HG03460 (cell line): ENCODE results near the gene TCFL5.
"Not testable (repeated sequence)": the region's sequence is repeated elsewhere in the genome, so short reads cannot be mapped to it uniquely, and the experiment has no call there.

Experiments
- ATAC-seq: cut with Tn5 transposase; IDR thresholded peaks from one replicate; pipeline ENCODE4 v1.9.1; 2021; ENCODE audit not compliant: unreplicated experiment

Gene TCFL5

DNA sequence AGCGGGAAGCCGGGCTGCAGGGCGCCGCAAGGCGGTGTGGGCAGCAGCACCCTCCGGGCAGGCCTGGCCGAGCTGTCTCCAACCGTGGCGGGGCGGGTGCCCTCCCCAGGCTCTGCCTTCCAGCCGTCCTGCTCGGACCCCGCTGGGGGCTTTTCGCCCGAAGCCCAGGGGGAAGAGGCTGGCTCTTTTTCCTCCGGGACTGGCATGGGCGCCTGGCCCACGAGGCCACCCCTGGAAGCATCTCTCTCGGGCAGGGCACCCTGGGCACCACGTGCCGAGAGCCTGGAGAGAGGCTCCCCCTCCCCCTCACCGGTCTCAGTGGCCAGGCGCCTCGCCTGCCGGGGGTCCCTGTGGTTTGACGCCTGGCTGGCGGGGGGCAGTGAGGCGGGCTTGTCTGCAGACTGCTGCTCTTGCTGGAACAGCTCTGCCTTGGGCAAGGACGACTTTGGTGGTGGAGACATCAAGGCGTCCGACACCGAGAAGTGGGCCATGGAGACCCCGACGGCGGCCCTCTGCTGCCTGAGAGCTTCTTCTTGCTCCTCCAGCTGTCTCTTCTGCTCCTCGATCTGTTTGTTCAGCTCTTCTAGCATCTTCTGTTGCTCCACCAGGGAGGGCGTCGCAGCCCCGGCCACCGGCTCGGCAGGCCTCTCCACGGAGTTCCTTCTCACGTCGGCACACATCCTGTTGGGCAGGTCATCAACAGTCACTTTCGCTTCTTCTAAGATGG is 19.5 kb upstream of the TCFL5 start:
- ATAC-seq: no peak

DNA sequence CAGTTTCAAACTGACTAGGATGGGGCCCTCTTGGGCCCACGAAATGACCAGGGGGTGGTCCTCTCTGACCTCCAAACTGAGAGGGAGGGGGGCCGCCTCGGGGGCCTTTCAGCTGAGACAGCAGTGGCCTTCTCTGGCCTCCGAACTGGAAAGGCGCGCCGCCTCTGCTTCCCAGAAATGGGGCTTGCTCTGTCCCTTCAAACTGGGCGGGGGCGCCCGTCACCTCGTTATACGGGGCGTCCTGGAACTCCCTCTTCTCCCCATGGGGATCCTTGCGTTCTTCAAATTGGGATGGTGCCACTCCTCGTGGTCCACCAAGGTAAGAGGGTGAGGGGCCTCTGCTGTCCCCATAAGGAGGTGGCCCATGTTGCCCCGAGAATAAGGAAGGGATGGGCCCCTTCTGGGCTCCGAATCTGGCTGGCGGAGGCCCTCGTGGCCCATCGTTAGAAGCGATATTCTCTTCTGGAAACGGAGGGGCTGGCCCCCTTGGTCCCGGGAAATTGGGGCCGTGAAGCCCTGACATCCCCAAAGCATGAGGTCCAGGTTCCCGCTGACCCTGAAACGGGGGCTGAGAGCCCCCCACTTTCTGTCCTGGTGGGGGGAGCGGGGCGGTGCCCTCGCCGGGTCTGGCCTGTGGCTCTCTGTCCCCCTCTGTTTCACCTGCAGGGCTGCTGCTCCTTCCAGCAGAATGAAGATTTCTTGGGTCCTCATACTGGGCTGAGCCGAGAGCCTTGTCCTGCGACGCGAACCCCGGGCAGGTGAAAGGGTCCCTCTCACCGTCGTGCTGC is 18.7 kb upstream of the TCFL5 start:
- no peak for ATAC-seq

DNA sequence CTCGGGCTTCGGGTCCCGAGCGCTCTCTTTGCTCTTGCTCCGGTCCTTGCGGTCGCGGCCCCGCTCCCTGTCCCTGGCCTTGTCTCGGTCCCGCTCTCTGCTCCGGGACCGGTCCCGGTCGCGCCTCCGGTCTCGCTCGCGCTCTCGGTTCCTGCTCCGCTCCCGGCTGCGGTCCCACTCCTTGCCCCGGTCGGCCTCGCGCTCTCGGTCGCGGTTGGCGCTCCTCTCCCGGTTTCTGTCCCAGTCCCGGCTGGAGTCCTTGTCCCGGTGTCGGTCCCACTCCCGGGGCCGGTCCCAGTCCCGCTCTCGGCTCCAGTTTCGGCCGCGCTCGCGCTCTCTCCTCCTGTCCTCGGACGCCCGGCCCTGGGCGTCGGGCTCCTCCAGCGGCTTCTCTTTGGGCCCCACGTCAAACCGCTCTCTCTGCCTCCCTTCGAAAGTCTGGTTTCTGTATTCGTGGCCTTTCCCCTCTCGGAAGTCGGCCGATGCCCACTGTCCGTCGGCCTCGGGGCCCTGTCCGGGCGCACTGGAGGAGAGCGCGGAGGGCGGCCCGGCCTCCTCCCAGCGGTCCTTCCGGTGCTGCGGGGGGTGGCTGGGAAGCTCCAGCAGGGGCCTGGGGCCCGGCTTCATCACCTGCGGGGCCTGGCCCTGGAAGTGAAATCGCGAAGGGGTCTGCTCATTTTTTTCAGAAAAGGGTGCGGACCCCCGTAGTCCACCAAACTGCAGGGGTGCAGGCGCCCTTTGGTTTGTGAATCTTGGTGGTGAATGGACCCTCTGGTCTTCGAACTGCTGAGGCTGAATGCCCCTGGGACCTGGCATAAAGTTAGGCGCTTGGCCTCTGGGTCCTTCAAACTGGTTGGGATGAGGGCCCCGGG is 17.9 kb upstream of the TCFL5 start:
- no peak for ATAC-seq

DNA sequence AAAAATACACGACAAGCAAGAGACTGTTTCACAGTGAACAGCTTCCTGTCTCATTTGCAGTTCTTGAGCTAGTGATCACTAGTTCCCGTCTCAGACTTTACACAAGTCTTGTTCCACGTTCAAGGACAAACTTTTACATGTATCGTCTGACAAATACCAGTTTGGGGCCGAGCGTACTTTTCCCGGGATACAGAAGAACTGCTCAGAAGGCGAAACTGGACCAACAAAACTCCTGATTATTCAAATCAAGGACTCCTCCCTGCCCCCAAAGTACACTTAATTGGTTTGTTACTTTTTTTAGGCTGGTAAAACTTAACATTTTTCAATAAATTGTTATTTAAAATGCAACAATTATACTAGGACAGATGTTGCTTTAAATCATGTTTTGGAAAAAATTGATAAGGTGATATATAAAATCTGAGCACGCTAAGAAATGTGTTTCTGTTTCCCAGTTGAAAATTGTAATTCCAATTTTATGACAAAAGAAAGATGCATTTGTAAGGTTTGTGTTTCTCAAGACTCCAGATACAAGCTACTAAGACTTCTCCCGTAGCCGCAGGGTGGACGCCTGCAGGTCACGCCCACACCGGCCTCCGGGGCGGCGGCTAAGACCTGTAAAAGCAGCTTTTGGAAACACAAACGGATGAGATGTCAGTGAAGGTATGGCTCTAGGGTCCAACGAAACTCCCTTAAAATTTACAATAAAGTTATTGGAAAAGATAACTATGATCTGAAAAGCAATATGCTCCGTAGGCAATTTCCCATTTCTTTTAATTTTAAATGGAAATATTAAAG is 16.8 kb upstream of the TCFL5 start:
- no peak for ATAC-seq

DNA sequence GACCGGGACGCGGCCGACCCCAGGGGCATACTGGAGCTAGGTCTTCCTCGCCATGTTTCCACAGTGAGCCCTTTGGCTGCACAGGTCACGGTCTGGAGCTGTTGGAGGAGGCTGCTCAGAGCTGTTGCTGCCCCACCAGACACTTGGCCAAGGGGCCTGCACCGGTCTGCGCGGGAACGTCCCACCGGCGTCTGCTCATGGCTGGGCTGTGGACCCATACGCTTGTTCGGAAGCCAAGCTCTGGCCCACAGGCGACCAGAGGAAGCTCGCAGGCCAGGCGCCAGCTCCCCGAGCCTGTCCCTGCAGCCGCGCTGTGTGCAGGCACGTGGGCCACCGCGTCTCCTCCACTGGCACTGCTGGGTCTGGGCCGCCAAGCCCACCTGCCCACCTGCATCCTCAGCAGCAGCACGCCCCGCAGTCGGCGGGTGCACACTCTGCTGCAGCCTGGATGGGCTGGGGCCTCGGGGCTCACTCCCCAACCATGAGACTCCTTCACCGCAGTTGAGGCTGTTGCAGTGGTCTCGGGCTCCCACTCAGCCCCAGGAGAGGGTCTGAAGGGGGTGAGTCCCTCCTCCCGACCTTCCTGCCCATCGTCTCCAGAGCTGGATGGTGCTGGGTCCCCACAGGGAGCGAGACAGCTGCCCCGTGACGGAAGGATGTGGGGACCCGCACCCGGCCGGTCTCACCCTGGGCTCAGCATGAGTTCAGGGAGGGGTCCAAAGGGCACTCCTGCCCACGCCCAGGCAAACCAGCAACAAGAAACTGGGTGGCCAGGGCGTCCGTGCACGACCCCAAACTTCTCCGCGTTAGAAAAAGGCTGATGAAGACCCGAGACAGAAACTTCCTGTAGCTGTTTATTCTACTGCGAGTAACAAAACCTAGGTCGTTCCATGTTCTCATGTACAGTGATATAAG is 15.5 kb upstream of the TCFL5 start:
- ATAC-seq: no peak

DNA sequence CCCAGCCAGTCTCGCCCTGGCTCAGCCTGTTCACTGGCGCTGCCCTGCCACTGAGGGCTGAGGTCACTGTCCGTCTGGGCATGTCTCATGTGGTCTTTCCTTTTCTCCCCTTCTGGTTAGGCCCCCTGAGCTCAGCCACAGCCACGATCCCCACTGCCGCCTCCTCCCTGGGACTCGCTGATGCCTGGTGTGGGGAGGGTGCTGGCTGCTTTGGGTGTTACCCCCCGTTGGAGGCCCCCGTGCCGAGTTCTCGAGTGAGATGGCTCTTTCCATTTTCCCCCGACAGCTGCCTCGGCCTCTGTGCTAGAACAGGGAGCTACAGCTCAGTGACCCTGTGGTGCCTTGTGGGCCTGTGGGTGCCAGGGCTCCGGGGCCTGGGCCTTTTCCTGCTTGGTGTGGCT is 14.9 kb upstream of the TCFL5 start:
- ATAC-seq: no peak

DNA sequence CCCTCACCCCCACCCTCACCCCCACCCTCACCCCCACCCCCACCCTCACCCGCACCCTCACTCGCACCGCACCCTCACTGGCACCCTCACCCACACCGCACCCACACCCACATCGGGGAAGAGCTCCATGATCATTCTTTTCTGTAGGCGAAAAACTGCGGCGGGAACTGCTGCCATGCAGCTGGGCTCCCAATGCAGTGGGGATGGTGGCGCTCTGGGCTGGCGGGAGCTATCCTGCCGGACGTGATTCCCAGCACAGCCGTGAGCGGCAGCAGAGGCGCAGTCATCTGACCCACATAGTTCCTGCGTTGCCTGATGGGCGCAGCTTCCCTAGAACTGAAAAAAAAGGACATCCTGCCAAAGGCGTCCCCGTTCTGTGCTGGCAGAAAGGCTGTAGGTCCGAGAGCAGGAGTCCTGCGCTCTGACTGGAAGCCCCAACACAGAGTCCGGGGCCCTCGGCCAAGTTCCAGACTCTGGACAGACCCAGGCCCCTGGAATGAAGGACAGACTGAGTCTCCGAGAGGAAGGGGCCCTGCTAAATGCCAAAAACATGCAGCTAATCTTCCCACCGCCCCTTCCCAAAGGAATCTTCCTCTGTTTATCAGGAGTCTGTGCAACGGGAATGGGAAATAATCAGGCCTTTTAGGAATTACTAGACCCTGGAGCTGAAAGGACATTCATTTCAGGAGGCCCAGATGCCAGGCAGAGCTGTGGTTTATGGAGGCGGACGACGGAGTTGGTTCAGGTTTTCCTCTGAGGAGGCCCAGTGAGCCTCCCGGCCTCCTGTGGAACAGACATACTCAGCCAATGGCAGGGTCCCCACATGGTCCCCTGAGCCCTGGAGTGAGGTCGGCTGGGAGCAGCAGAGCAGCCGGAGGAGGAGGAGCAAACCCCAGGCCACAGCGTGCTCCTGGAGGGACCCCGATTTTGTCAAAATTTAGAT is 14.1 kb upstream of the TCFL5 start:
- no peak for ATAC-seq

DNA sequence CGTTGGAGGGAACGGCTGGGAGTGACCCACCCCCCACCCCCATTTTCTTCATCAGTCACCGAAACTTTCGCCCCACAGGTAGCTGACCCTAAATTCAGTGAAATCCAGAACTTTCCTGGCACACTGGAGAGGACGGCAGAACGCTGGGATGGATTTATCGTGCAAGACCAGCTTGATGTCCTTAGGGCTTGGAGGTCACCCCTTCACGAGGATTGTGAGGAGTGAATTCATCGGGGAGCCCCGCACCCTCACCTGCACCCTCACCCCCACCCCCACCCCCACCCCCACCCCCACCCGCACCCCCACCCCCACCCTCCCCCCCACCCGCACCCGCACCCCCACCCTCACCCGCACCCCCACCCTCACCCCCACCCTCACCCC is 13.3 kb upstream of the TCFL5 start:
- ATAC-seq: no peak

DNA sequence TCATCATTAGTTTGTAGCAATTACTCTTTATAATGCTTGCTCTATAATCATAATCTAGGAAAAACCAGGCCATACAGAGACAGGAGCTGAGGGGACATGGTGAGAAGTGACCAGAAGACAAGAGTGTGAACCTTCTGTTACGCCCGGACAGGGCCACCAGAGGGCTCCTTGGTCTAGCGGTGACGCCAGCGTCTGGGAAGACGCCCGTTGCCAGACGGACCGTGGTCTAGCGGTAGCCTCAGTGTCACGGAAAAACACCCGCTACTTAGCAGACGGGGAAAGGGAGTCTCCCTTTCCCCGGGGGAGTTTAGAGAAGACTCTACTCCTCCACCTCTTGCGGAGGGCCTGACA is 12.0 kb upstream of the TCFL5 start:
- ATAC-seq: not testable (repeated sequence)

DNA sequence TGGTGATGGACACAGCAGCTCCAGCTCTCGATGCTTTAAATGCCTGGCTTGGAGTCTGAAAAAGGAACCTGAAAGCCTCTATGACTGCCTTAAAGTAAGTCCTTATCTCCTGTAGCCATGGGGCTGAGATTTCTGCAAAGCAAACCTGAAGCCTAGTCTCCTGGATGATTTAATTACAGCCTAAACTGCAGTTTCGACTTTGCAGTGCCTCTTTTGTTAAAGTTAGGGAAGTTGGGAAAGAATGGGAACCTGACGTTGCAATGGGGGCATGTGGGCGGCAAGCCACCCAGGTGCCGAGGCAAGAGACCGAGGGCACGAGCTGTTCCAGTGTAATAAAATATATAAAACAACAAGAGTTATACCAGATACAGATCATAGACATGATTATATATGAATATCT is 11.7 kb upstream of the TCFL5 start:
- no peak for ATAC-seq

DNA sequence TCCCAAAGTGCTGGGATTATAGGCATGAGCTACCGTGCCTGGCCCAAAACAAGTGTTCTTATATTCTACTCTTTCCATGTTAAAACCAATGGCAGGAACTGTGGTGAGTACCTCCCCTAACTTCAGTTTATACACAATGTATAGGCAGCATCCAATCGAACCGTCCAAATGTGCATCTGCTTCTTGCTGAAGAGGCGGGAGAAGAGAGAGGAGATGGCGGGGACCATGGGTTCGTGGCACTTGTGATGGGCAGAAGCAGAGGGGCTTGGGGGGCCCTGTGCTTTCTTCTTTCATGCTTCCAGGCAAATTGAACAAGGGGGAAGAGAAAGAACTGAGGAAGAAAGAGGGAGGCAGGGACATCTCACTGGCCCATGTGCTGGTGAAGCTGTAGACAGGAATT is 11.2 kb upstream of the TCFL5 start:
- no peak for ATAC-seq

DNA sequence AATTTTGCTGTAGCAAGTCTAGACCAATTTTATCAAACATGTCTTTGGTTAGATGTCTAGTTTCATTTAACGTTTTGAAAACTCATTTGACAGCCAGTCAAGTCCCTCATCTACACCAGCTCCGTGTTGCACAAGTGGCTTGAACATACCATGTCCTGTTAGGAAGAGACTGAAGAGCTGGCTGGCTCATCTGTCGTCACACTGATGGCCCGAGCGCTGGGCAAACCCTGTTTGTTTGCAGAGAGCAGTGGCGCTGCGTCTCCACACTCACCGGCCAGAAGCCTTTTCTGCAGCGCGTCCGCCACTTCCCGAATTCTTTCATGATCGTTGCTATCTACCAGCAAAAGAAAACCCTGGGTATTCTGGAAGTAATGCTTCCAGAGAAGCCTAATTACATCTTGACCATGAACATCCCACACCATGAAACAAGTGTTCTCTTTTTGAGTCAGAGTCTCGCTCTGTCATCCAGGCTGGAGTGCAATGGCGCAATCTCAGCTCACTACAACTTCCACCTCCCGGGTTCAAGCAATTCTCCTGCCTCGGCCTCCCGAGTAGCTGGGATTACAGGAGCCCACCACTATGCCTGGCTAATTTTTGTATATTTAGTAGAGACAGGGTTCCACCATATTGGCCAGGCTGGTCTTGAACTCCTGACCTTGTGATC is 10.7 kb upstream of the TCFL5 start:
- no peak for ATAC-seq

DNA sequence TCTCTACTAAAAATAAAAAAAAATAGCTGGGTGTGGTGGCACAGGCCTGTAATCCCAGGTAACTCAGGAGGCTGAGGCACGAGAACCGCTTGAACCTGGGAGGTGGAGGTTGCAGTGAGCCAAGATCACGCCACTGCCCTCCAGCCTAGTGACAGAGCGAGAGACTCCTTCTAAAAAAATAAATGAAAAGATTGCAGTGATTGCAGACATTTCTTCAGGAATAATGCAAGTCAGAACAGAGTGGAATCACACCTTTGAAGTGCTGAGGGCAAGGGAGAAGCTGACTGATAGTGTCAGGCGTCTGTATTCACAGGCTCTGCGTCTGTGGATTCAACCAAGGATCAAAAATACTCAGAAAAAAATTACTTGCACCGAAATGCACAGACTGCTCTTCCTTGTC is 2.6 kb upstream of the TCFL5 start:
- ATAC-seq: no peak

DNA sequence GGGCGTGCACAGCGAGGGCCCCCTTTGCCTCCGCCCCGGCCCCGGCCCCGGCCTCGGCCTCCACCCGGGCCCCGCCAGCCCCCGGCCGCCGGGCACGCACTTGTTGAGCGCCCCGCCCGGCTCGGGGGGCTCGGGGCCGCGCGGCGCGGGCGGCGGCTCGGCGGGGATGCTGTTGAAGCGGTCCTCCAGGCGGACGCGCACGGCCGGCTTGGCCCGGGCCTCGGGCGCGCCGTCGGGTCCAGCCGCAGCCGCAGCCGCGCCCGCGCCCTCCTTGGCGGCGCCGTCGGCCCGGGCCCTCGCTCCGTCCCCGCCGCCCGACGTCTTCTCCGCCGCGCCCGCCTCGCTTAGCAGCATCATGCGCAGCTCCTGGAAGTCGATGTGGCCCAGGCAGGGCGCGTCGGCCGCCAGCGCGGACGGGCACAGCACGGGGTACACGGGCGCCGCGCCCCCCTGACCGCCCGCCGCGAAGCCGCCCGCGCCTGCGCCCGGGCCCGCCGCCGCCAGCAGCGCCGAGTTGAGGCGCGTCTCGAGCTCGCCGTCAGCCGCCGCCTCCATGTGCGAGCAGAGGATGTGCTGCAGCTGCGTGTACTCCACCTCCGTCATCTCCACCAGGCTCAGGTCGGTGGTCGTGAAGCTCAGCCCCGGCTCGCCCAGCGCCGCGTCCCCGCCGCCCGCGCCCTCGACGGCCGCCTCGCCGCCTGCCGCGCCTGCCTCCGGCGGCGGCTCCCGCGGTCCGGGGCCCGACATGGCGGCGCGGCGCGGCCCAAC is 514 bp downstream of the TCFL5 start:
- peak; percentile 33 for ATAC-seq

DNA sequence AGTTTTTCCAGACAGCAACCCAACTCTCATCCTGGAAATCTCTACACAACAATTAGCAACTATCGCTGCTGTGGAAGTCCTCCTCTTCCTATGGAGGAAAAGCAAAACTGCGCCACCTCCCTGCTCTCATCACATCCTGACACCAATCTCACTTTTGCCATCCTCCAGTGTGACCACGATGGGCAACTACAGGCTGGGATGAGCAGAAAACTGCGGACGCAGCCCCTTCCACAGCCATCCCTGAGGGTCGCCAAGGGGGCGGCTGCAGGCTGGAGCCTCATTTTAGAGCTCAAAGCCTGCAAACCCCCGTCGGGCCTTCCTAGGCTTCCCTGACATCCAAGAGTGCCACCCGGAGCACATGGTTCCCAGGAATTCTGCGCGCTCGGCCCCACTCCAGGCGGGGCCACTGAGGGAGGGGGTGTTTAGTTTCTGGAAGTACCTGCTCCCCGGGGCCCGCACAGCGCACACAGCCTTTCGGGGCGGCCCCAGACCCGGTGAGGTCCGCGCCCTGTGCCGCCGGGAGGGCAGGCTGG is 1.2 kb downstream of the TCFL5 start:
- ATAC-seq: no peak

DNA sequence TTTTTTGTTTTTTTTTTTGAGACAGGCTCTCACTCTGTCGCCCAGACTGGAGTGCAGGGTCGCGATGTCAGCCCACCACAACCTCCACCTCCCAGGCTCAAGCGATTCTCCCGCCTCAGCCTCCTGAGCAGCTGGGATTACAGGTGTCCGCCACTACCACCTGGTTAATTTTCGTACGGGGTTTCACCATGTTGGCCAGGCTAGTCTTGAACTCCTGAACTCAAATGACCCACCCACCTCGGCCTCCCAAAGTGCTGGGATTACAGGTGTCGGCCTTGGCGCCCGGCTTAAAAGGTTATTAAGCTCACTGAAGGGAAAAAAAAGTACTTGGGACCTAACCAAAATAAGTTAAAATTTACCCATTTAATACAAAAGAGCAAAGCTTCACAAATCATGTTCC is 1.9 kb downstream of the TCFL5 start:
- ATAC-seq: no peak

DNA sequence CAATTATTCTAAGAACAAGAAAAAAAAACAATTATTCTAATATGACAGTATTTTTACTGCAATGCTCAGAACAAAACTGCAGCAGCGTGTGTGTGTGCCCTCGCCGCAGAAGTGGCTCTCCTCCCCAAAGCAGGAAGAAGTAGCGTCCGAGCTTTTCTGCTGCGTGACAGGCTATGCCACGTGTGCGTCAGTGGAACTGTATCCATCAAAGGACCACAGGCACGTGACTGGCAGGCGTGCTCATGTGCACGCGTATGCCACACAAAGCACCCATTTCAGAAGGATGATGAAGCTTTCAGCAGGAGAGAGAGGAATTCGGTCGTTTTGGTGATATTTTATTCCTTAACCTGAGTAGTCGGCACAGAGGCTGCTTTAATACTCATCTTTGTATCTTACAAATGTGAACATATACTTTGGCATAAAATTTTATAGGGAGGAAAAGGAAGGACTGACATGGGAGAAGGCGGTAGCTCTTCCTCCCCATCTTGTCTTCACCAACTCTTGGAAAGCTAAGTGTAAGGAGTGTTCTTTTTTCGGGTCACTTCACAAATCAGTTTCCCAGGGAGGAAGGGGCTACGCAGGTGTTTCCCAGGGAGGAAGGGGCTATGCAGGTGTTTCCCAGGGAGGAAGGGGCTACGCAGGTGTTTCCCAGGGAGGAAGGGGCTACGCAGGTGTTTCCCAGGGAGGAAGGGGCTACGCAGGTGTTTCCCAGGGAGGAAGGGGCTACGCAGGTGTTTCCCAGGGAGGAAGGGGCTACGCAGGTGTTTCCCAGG is 3.4 kb downstream of the TCFL5 start:
- ATAC-seq: no peak
